Adrenal gland (tissue), 12 donors: ENCODE measurements around the gene LAMA2. TPM values are rescaled to one million over a fixed set of nuclear protein-coding genes. Genes with fewer than 3 reads are reported as not detected.

Source experiments
- DNase-seq, 7 donors: peaks; one replicate each; pipeline ENCODE4 v3.0.0-alpha.2; 2019 to 2020
- H3K27ac ChIP-seq, 5 donors: fragments of 200-600 bp; sonication (generic) in 4 of 5; 1 replicate in 3 of 5; 2 replicates in 2 of 5; pipeline versions ENCODE4 v1.5.1 to v1.8.0; 2016 to 2020; ENCODE audit warnings: mild to moderate bottlenecking in 1 of 5
- H3K27me3 ChIP-seq: fragments of 200-600 bp; 2 replicates; pipeline ENCODE4 v1.8.0; 2021
- H3K36me3 ChIP-seq, 2 donors: fragments of 200-600 bp; replicated peaks in 1 of 2; 1 replicate in 1 of 2; 2 replicates in 1 of 2; pipeline versions ENCODE4 v1.5.1 to v1.8.0; 2018 to 2022
- H3K4me1 ChIP-seq, 2 donors: fragments of 200-600 bp; replicated peaks in 1 of 2; 1 replicate in 1 of 2; 2 replicates in 1 of 2; pipeline versions ENCODE4 v1.5.1 to v1.8.0; 2018 to 2021
- H3K4me3 ChIP-seq, 4 donors: fragments of 200-600 bp; sonication (generic) in 3 of 4; one replicate each; pipeline ENCODE4 v1.5.1; 2016 to 2018
- H3K9me3 ChIP-seq, 3 donors: fragments of 200-600 bp; sonication (generic) in 1 of 3; replicated peaks in 1 of 3; 1 replicate in 2 of 3; 2 replicates in 1 of 3; pipeline versions ENCODE4 v1.5.1 to v1.8.0; 2016 to 2021
- POLR2A ChIP-seq, 2 donors: fragments of 450-650 bp; IDR thresholded peaks; one replicate each; pipeline ENCODE4 v1.6.1; 2017; ENCODE audit warnings: antibody characterized with exemption in 2 of 2, mild to moderate bottlenecking in 2 of 2, moderate library complexity in 1 of 2
- WGBS, 4 donors: extraction: QIAGEN DNeasy Blood & Tissue Kit in 2 of 4; methylation state at CpG; one replicate each; pipeline versions ENCODE4 v1.1.5 to v1.1.7; 2013 to 2017; 5-methylcytosine and 5-hydroxymethylcytosine counted together
- intact Hi-C, 2 donors: fragments of 100-400 bp; cut with DNase I; formaldehyde crosslinking; loops; one replicate each; pipeline versions ENCODE4 v1.14.1 to v1.15.0; 2022 to 2023
- polyA plus RNA-seq, 3 donors: library from polyadenylated mRNA; stranded (reverse); fragments of 200-250 nt in 2 of 3; fragments of 350-450 nt in 1 of 3; fragmentation: Illumina TruSeq in 1 of 3; extraction: RNeasy Lipid Tissue Mini Kit (QIAGEN cat#74804) in 1 of 3; gene quantifications; one replicate each; pipeline ENCODE4 v1.2.3, GENCODE V29; 2013 to 2014
- total RNA-seq, 9 donors: library from RNA; depleted of rRNA in 4 of 9; stranded (reverse); fragments of >200 nt in 4 of 9; fragments of 120-200 nt in 1 of 9; fragmentation: NEBNext Ultra II Directional in 1 of 9; extraction: Animal tissue kit (Norgen Biotek cat#: 25700) in 1 of 9; gene quantifications; one replicate each; pipeline versions ENCODE4 v1.1.0 to v1.2.4, GENCODE V29; 2013 to 2023
- TF ChIP-seq, protein P1 (sequence below), 6 experiments: fragments of 450-650 bp in 4 of 6; fragments of 200-600 bp in 2 of 6; sonication (generic) in 1 of 6; IDR thresholded peaks; 1 replicate in 5 of 6; 2 replicates in 1 of 6; pipeline versions ENCODE4 v1.5.1 to v1.8.0; 2016 to 2021; ENCODE audit warnings: antibody characterized with exemption in 6 of 6, mild to moderate bottlenecking in 2 of 6, moderate library complexity in 1 of 6
- donor health status: healthy with polysubstance abuse.
- donor health status: Bipolar disorder and iron deficiency.
- donor health status: DM: yes; HTN: yes; CAD: no.
- donor health status: DM: no; HTN: no; CAD: no.
- donor health status: DM: no; HTN: no; CAD: no.
- donor health status: DM: yes; HTN: yes; CAD: no.

The LAMA2 gene
- total and polyA plus RNA-seq, 12 donors, result 5.8 to 105 (median 38.9) TPM

GRCh38 chr6:128882560-128882959 is 378 bp upstream of the LAMA2 start:
- intact Hi-C loops, result no loop called here
- WGBS, 4 donors, result 50 to 61% (median 55%) methylated on average over 2 of the region's 2 CpGs
- Histone ChIP-seq H3K36me3 (no peaks in the 10 kb centered on the region), H3K9me3 (no peaks in the 10 kb centered on the region), H3K27me3 (no peaks in the 10 kb centered on the region), H3K4me3 (peak overlapping the region in 1 of 4 donors; percentile 56), H3K4me1 (peaks cover 0 to 7% of the 10 kb centered on the region in 2 donors), H3K27ac (peak overlapping the region in 2 of 5 donors; percentile 37 to 63)
- TF ChIP-seq POLR2A (IDR thresholded peaks at IDR 0.05), result no peak
- TF ChIP-seq, protein P1, sequence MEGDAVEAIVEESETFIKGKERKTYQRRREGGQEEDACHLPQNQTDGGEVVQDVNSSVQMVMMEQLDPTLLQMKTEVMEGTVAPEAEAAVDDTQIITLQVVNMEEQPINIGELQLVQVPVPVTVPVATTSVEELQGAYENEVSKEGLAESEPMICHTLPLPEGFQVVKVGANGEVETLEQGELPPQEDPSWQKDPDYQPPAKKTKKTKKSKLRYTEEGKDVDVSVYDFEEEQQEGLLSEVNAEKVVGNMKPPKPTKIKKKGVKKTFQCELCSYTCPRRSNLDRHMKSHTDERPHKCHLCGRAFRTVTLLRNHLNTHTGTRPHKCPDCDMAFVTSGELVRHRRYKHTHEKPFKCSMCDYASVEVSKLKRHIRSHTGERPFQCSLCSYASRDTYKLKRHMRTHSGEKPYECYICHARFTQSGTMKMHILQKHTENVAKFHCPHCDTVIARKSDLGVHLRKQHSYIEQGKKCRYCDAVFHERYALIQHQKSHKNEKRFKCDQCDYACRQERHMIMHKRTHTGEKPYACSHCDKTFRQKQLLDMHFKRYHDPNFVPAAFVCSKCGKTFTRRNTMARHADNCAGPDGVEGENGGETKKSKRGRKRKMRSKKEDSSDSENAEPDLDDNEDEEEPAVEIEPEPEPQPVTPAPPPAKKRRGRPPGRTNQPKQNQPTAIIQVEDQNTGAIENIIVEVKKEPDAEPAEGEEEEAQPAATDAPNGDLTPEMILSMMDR (IDR thresholded peaks at IDR 0.05), result no peak
- DNase-seq, result no peak

GRCh38 chr6:128883906-128884305 is 968 bp downstream of the LAMA2 start:
- no peaks in the 10 kb centered on the region for H3K27me3 ChIP-seq
- no peaks in the 10 kb centered on the region for H3K9me3 ChIP-seq
- no peaks in the 10 kb centered on the region for H3K36me3 ChIP-seq
- no peak overlapping the region for H3K27ac ChIP-seq
- peak overlapping the region in 1 of 4 donors; percentile 56 for H3K4me3 ChIP-seq
- 55 to 69% (median 67%) methylated on average over 2 of the region's 2 CpGs for WGBS, 4 donors
- intact Hi-C loops, result no loop called here
- DNase-seq, result no peak
- peaks cover 0 to 7% of the 10 kb centered on the region in 2 donors for H3K4me1 ChIP-seq
- TF ChIP-seq, protein P1 (IDR thresholded peaks at IDR 0.05), result no peak
- TF ChIP-seq POLR2A (IDR thresholded peaks at IDR 0.05), result no peak

GRCh38 chr6:128885381-128885780 is 2.4 kb downstream of the LAMA2 start:
- intact Hi-C loops, result no loop called here

DNA sequence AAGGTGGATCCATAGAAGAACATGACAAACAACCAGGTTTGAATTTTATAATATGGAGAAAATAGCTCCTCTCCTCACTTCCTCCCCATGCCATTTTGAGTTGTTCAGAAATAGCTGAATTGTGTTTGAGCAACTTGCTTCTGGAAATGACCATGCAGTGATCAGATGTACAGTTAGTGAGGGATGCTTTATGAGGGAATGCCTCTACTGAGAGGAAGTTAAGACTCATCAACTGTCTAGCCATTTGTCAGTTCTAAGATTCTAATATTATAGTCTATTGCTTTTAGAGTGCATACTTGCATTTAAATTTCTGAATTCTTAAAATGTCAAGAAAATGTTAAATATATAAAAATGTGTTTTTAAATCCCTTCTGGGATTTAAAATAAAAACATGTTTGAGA is 3.8 kb downstream of the LAMA2 start:
- TF ChIP-seq, protein P1 (IDR thresholded peaks at IDR 0.05), result no peak
- no peak for TF ChIP-seq POLR2A (IDR thresholded peaks at IDR 0.05)
- intact Hi-C loops, result no loop called here
- no peak overlapping the region for H3K27ac ChIP-seq
- H3K9me3 ChIP-seq, result no peaks in the 10 kb centered on the region
- no peaks in the 10 kb centered on the region for H3K27me3 ChIP-seq
- peak overlapping the region in 1 of 4 donors; percentile 56 for H3K4me3 ChIP-seq
- H3K36me3 ChIP-seq, result no peaks in the 10 kb centered on the region
- DNase-seq, result no peak
- peaks cover 0 to 7% of the 10 kb centered on the region in 2 donors for H3K4me1 ChIP-seq

More at GRCh38 chr6:128885381-128885780, 2.4 kb downstream of the LAMA2 start:
- Histone ChIP-seq H3K9me3 (no peaks in the 10 kb centered on the region), H3K4me3 (peak overlapping the region in 1 of 4 donors; percentile 56), H3K27ac (no peak overlapping the region), H3K36me3 (no peaks in the 10 kb centered on the region), H3K4me1 (peaks cover 0 to 7% of the 10 kb centered on the region in 2 donors), H3K27me3 (no peaks in the 10 kb centered on the region)
- no peak for DNase-seq
- TF ChIP-seq POLR2A (IDR thresholded peaks at IDR 0.05), result no peak
- TF ChIP-seq, protein P1 (IDR thresholded peaks at IDR 0.05), result no peak
- WGBS, 4 donors, result 80 to 85% (median 81%) methylated on average over 5 of the region's 5 CpGs
